Rectal smooth muscle tissue (tissue), 1 donor: ENCODE measurements around the gene SIM1.

ENCODE experiments used
- H3K27ac ChIP-seq: one replicate; pipeline ENCODE4 v1.7.0; 2013; ENCODE audit warnings: low read depth, low read length, inconsistent platforms
- H3K27me3 ChIP-seq: one replicate; pipeline ENCODE4 v1.7.0; 2013; ENCODE audit warnings: low read length; ENCODE audit not compliant: control insufficient read depth, insufficient read depth
- H3K36me3 ChIP-seq: one replicate; pipeline ENCODE4 v1.7.0; 2013; ENCODE audit warnings: low read length; ENCODE audit not compliant: control insufficient read depth, insufficient read depth
- H3K4me1 ChIP-seq: one replicate; pipeline ENCODE4 v1.7.0; 2013; ENCODE audit warnings: low read length; ENCODE audit not compliant: control insufficient read depth, insufficient read depth
- H3K4me3 ChIP-seq: one replicate; pipeline ENCODE4 v1.7.0; 2013; ENCODE audit warnings: low read length
- H3K9ac ChIP-seq: one replicate; pipeline ENCODE4 v1.7.0; 2013; ENCODE audit warnings: low read length

SIM1 gene

DNA sequence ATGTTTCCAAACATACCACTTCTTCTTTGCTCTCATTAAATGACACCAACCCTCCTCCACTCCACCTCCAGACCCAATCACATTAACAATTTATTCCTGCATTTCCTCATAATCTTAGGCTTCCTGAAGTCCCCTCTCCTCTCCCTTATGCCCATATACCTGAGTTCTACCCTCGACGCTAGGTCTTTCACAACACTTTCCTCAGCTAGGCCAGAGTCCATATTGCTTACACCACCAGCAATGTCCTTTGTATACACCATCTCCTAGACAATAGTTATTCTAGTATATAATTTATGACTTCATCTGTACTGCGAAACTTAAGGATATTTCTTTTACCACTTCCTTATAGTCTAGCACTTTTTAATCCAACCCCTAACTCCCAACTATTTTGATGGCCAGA lies 47.7 kb downstream of the SIM1 start:
- Histone ChIP-seq H3K9ac (no peak overlapping the region), H3K27me3 (no peaks in the 10 kb centered on the region), H3K4me3 (no peak overlapping the region), H3K4me1 (no peaks in the 10 kb centered on the region), H3K36me3 (no peaks in the 10 kb centered on the region), H3K27ac (no peak overlapping the region)

DNA sequence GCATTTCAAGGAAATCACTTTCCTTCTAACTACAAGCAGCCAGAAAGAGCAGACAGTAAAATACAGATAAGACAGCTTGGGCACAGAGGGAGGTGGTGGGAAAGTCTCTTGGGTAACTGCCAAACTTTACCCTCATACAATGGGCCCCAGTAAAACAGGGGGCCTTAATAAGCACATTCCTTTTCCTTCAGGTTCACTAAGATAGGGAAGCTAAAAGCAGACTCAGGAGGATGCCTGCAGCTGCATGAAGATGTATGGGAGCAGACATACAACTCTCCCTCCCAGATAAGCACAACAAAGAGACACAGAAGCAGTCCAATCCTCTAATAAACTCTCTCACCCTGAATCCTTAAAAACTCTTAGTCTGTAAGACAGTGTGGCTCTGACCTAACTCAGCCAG lies 49.0 kb downstream of the SIM1 start:
- Histone ChIP-seq H3K27ac (no peak overlapping the region), H3K9ac (no peak overlapping the region), H3K4me3 (no peak overlapping the region), H3K27me3 (no peaks in the 10 kb centered on the region), H3K36me3 (no peaks in the 10 kb centered on the region), H3K4me1 (no peaks in the 10 kb centered on the region)

GRCh38 chr6:100412872-100413271 lies 51.8 kb downstream of the SIM1 start:
- no peaks in the 10 kb centered on the region for H3K27me3 ChIP-seq
- no peak overlapping the region for H3K9ac ChIP-seq
- H3K36me3 ChIP-seq = no peaks in the 10 kb centered on the region
- H3K4me1 ChIP-seq = no peaks in the 10 kb centered on the region
- H3K27ac ChIP-seq = no peak overlapping the region
- no peak overlapping the region for H3K4me3 ChIP-seq

DNA sequence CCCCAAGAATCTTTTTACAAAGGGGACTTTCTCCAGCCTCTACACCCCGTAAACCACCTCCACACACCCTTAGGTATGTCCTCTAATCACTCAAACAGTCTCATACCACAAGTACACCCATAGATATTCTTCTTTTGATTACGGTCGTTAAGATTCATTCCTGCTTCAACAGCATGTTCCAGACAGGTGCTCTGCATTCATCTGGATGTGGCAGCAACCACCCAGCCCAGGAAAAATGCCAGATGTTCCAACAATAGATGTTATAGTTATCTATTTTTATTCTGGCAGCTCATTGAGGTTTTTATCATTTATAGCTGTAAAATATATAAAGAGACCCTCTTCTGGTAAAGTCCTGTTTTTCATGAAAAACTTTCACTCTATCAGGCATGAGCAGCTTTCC lies 60.7 kb downstream of the SIM1 start:
- Histone ChIP-seq H3K4me1 (no peaks in the 10 kb centered on the region), H3K4me3 (no peak overlapping the region), H3K27me3 (no peaks in the 10 kb centered on the region), H3K9ac (no peak overlapping the region), H3K36me3 (no peaks in the 10 kb centered on the region), H3K27ac (no peak overlapping the region)

- Histone ChIP-seq H3K9ac (no peak overlapping the region), H3K4me1 (no peaks in the 10 kb centered on the region), H3K27ac (no peak overlapping the region), H3K4me3 (no peak overlapping the region), H3K36me3 (no peaks in the 10 kb centered on the region), H3K27me3 (no peaks in the 10 kb centered on the region)
These were observed 71.2 kb downstream of the SIM1 start for GRCh38 chr6:100393493-100393892.

GRCh38 chr6:100392423-100392822 lies 72.3 kb downstream of the SIM1 start:
- H3K4me1 ChIP-seq = no peaks in the 10 kb centered on the region
- H3K4me3 ChIP-seq = no peak overlapping the region
- no peak overlapping the region for H3K27ac ChIP-seq
- H3K27me3 ChIP-seq = no peaks in the 10 kb centered on the region
- no peaks in the 10 kb centered on the region for H3K36me3 ChIP-seq
- no peak overlapping the region for H3K9ac ChIP-seq

GRCh38 chr6:100388868-100389519 lies 75.7 kb downstream of the SIM1 start:
- Histone ChIP-seq H3K27ac (no peak overlapping the region), H3K9ac (no peak overlapping the region), H3K4me1 (no peaks in the 10 kb centered on the region), H3K27me3 (no peaks in the 10 kb centered on the region), H3K36me3 (no peaks in the 10 kb centered on the region), H3K4me3 (no peak overlapping the region)

- no peaks in the 10 kb centered on the region for H3K36me3 ChIP-seq
- H3K27ac ChIP-seq = no peak overlapping the region
- no peaks in the 10 kb centered on the region for H3K27me3 ChIP-seq
- H3K4me1 ChIP-seq = no peaks in the 10 kb centered on the region
- no peak overlapping the region for H3K4me3 ChIP-seq
- H3K9ac ChIP-seq = no peak overlapping the region
These were observed 81.9 kb downstream of the SIM1 start for GRCh38 chr6:100382767-100383195.

DNA sequence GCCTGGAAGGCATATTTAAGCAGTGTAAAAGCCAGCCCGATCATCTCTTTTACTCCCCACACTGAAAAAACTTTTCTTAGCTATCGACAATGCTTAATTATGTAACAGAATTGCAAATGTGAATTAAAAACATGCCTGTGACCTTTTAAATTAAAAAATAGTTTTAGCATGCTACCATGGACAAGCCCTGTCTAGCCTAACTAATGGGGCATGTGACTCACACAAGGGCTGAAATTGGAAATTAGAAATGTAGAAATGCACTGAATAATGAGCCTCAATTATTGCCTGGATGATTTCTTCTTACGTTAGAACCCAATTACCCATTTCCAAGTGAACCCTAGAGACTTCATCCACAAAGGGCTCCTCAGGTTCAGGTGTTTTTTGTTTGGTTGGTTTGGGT lies 82.7 kb downstream of the SIM1 start:
- Histone ChIP-seq H3K36me3 (no peaks in the 10 kb centered on the region), H3K27me3 (no peaks in the 10 kb centered on the region), H3K4me3 (no peak overlapping the region), H3K4me1 (no peaks in the 10 kb centered on the region), H3K9ac (no peak overlapping the region), H3K27ac (no peak overlapping the region)

DNA sequence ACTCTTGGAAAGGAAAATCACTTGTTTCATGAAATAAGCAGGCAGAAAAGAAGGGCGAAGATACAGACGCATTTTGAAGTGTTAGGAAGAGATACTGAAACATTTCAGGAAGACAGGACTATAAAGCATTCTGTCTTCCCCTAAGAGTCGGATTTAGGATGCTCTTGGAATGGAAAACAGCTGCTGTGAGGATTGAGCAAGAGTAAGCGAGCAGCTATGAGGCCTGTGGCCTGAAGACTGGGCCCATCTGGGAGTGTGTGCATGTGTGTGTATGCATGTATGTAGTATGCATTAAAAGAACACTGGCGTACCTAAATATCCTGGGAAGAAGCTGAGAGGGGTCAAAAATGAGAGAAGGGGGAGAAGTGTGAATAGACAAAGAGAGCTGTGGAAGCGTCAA lies 83.6 kb downstream of the SIM1 start:
- Histone ChIP-seq H3K27ac (no peak overlapping the region), H3K4me1 (no peaks in the 10 kb centered on the region)

DNA sequence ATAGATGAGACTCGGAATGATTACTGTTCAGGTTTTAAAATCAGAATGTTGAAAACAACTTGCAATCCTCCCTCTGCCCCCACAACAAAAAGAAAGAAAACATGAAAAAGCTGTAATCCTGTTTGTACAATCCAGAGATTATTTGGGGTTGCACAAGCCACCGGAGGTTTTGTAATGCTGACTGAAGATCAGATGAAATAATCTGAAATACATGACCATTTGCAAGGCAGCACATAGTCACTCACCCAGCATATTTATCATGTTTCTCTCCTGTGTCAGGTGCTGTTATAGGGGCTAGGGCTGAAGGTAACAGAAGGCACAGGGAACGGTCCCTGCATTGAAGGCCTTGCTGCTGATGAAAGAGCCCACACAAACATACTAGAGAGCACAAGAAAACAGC lies 85.3 kb downstream of the SIM1 start:
- Histone ChIP-seq H3K4me1 (no peaks in the 10 kb centered on the region), H3K27me3 (no peaks in the 10 kb centered on the region), H3K4me3 (no peak overlapping the region), H3K9ac (no peak overlapping the region), H3K27ac (no peak overlapping the region), H3K36me3 (no peaks in the 10 kb centered on the region)

More for the DNA sequence above, 83.6 kb downstream of the SIM1 start:
- Histone ChIP-seq H3K9ac (no peak overlapping the region), H3K27me3 (no peaks in the 10 kb centered on the region), H3K36me3 (no peaks in the 10 kb centered on the region), H3K4me3 (no peak overlapping the region)

- Histone ChIP-seq H3K36me3 (no peaks in the 10 kb centered on the region), H3K4me1 (no peaks in the 10 kb centered on the region), H3K27me3 (no peaks in the 10 kb centered on the region), H3K9ac (no peak overlapping the region), H3K4me3 (no peak overlapping the region), H3K27ac (no peak overlapping the region)
These were observed 86.1 kb downstream of the SIM1 start for GRCh38 chr6:100378576-100378975.

DNA sequence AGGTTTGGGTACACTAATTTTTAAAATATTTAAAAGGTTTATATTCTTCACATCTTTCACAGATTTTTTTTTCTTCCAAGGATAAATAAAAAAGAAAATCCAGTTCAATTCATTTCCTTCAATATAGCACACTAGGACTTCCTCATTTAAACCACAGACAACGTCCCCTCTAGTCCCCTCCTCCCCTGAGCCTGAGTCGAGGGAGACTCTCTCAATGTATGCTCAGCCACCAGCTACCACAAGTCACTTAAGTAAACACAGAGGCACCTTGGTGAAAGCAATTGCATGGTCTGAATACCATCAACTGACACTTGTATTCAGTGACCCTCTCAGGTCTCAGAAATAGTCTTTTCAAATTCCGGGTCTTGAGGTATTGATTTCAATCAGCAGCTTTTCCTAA lies 88.6 kb downstream of the SIM1 start:
- H3K4me3 ChIP-seq = no peak overlapping the region
- no peaks in the 10 kb centered on the region for H3K27me3 ChIP-seq
- no peaks in the 10 kb centered on the region for H3K4me1 ChIP-seq
- no peak overlapping the region for H3K27ac ChIP-seq
- H3K9ac ChIP-seq = no peak overlapping the region
- H3K36me3 ChIP-seq = no peaks in the 10 kb centered on the region
